ENCODE data around the gene PRSS33.

The PRSS33 gene

GRCh38 chr16:2739625-2740430 is 47.5 kb downstream of the PRSS33 start:
- H3K4me1 Mint-ChIP-seq, result no peaks in the 10 kb centered on the region

GRCh38 chr16:2738615-2739014 is 48.7 kb downstream of the PRSS33 start:
- Mint-ChIP-seq H3K36me3 (no peaks in the 10 kb centered on the region), H3K4me1 (no peaks in the 10 kb centered on the region), H3K27me3 (peaks cover 40% of the 10 kb centered on the region), H3K27ac (no peak overlapping the region), H3K9me3 (no peaks in the 10 kb centered on the region), H3K4me3 (no peak overlapping the region)
- ATAC-seq, result no peak

More at GRCh38 chr16:2739625-2740430, 47.5 kb downstream of the PRSS33 start:
- no peak for ATAC-seq
- H3K9me3 Mint-ChIP-seq, result no peaks in the 10 kb centered on the region
- peaks cover 40% of the 10 kb centered on the region for H3K27me3 Mint-ChIP-seq
- no peaks in the 10 kb centered on the region for H3K36me3 Mint-ChIP-seq
- no peak overlapping the region for H3K27ac Mint-ChIP-seq
- H3K4me3 Mint-ChIP-seq, result no peak overlapping the region

- no peaks in the 10 kb centered on the region for H3K4me1 Mint-ChIP-seq
- H3K4me3 Mint-ChIP-seq, result no peak overlapping the region
- H3K27me3 Mint-ChIP-seq, result peaks cover 40% of the 10 kb centered on the region
- no peaks in the 10 kb centered on the region for H3K36me3 Mint-ChIP-seq
- no peak for ATAC-seq
- no peaks in the 10 kb centered on the region for H3K9me3 Mint-ChIP-seq
- H3K27ac Mint-ChIP-seq, result no peak overlapping the region
These were observed 49.4 kb downstream of the PRSS33 start for GRCh38 chr16:2737895-2738418.

- no peaks in the 10 kb centered on the region for H3K36me3 Mint-ChIP-seq
- H3K9me3 Mint-ChIP-seq, result no peaks in the 10 kb centered on the region
- ATAC-seq, result no peak
- H3K27ac Mint-ChIP-seq, result no peak overlapping the region
- no peak overlapping the region for H3K4me3 Mint-ChIP-seq
- no peaks in the 10 kb centered on the region for H3K4me1 Mint-ChIP-seq
- peaks cover 40% of the 10 kb centered on the region for H3K27me3 Mint-ChIP-seq
These were observed 50.1 kb downstream of the PRSS33 start for GRCh38 chr16:2737238-2737605.

- H3K9me3 Mint-ChIP-seq, result no peaks in the 10 kb centered on the region
- no peak overlapping the region for H3K27ac Mint-ChIP-seq
- peaks cover 40% of the 10 kb centered on the region for H3K27me3 Mint-ChIP-seq
- no peak overlapping the region for H3K4me3 Mint-ChIP-seq
- ATAC-seq, result no peak
- H3K4me1 Mint-ChIP-seq, result no peaks in the 10 kb centered on the region
- no peaks in the 10 kb centered on the region for H3K36me3 Mint-ChIP-seq
These were observed 50.7 kb downstream of the PRSS33 start for GRCh38 chr16:2736476-2737237.

GRCh38 chr16:2734844-2735515 is 52.4 kb downstream of the PRSS33 start:
- H3K36me3 Mint-ChIP-seq, result no peaks in the 10 kb centered on the region
- H3K9me3 Mint-ChIP-seq, result no peaks in the 10 kb centered on the region

More at GRCh38 chr16:2734844-2735515, 52.4 kb downstream of the PRSS33 start:
- ATAC-seq, result no peak
- Mint-ChIP-seq H3K27ac (no peak overlapping the region), H3K4me3 (no peak overlapping the region), H3K27me3 (peaks cover 27% of the 10 kb centered on the region), H3K4me1 (no peaks in the 10 kb centered on the region)
